Upper lobe of left lung (tissue), 4 donors: ENCODE measurements around the gene KRTAP13-1.

ENCODE experiments used
- CTCF ChIP-seq, 6 experiments: fragments of 450-650 bp in 4 of 6; fragments of 200-600 bp in 2 of 6; sonication (generic) in 2 of 6; IDR thresholded peaks; one replicate each; pipeline ENCODE4 v1.5.1; 2016 to 2019; ENCODE audit warnings: antibody characterized with exemption in 6 of 6
- POLR2AphosphoS5 ChIP-seq, 2 donors: sonication (generic); formaldehyde crosslinking; IDR thresholded peaks; one replicate each; pipeline ENCODE4 v1.5.1; 2017; ENCODE audit warnings: antibody characterized with exemption in 2 of 2

- TF ChIP-seq CTCF (IDR thresholded peaks at IDR 0.05) (no peak), POLR2AphosphoS5 (IDR thresholded peaks at IDR 0.05) (no peak)
Observed at GRCh38 chr21:30426731-30427130, 30.9 kb downstream of the KRTAP13-1 start.
